Femur (tissue), 1 donor: Measurements from ENCODE around the gene DNASE1L2.
"Not testable (repeated sequence)": the region's sequence is repeated elsewhere in the genome, so short reads cannot be mapped to it uniquely, and the experiment has no call there.

Source experiments
- DNase-seq: peaks from one replicate; pipeline ENCODE4 v3.0.0-alpha.2; 2017

DNASE1L2 gene, protein sequence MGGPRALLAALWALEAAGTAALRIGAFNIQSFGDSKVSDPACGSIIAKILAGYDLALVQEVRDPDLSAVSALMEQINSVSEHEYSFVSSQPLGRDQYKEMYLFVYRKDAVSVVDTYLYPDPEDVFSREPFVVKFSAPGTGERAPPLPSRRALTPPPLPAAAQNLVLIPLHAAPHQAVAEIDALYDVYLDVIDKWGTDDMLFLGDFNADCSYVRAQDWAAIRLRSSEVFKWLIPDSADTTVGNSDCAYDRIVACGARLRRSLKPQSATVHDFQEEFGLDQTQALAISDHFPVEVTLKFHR

DNA sequence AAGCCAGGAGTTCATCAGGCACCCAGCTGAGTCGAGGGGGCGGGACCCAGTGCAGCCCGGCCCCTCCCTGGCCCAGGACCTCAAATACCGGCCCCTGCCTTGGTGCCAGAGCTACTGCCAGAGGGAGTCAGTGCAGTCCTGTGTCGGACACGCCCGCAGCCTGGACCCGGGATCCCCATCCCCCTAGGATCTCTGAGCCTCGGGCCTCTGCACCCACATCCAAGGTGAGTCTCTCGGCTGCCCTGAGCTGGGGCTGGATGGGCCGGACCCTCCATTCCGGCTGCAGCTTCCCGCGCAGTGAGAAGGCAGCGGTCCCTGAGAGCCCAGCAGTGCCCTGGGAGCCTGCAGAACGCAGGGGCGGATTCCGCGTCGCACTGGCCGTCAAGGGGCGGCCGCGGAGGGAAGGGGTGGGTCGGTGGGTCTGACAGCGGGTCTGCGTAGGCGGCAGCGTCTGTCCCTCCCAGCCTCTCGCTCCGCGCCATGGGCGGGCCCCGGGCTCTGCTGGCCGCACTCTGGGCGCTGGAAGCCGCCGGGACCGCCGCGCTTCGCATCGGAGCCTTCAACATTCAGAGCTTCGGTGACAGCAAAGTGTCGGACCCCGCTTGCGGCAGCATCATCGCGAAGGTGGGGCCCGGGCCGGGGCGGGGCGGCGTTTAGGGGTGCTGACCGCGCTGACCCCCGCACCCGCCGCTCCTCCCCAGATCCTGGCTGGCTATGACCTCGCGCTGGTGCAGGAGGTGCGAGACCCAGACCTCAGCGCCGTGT lies at the start of gene DNASE1L2:
DNASE1L2 (plus strand) TSS at position 108 of the 765 bp plus-strand sequence; CDS start at position 481, 373 bp downstream.
- DNase-seq, result peak; percentile 60

GRCh38 chr16:2186505-2186904 lies 49.7 kb upstream of the DNASE1L2 start:
- DNase-seq, result no peak

DNA sequence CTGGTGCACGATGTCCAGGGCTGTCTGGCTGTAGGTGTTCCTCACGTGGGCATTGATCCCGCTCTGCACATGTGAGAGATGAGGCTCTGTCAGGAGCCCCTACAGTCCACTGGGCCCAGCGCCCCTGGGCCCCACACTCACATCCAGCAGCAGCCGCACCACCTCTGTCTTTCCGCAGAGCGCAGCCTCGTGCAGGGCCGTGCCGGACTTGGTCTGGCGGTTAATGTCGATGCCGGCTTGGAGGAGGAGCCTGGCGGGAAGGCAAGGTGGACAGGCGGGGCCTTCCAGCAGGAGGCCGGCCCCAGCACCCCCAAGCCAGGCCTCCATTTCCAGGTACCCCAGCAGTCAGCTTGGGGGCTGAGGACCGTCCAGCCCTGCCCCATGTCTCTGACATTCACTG lies 49.0 kb upstream of the DNASE1L2 start:
- DNase-seq, result no peak

GRCh38 chr16:2188395-2188794 lies 47.8 kb upstream of the DNASE1L2 start:
- DNase-seq, result no peak

DNA sequence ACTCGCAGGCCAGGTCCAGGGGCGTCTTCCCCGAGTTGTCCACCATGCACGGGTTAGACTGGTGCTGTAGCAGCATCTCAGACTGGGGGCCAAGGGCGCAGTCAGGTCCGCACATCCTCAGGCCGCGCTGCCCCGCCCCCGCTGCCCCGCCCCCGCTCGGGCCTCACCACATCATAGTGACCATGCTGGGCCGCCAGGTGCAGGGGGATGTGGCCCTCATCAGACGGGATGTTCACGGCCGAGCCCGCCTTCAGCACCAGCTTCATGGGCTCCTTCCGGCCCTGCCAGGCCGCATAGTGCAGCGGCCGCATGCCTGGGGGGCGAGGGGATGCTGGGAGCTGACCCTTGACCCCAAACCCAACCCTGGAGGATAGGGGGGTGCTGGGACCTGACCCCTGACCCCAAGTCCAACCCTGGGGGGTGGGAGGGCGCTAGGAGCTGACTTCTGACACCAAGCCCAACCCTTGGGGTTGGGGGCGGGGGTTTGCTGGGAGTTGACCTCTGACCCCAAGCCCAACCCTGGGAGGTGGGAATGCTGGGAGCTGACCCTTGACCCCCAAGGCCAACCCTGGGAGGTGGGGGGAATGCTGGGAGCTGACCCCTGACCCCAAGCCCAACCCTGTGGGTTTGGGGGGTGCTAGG lies 46.9 kb upstream of the DNASE1L2 start:
- DNase-seq, result no peak

- no peak for DNase-seq
Measured at GRCh38 chr16:2190002-2190658, 46.1 kb upstream of the DNASE1L2 start.

- no peak for DNase-seq
Measured at GRCh38 chr16:2190659-2191445, 45.4 kb upstream of the DNASE1L2 start.

- no peak for DNase-seq
Measured at GRCh38 chr16:2191446-2191706, 44.9 kb upstream of the DNASE1L2 start.

GRCh38 chr16:2194166-2194834 lies 41.9 kb upstream of the DNASE1L2 start:
- DNase-seq, result no peak

- no peak for DNase-seq
Measured at GRCh38 chr16:2194852-2195321, 41.4 kb upstream of the DNASE1L2 start.

GRCh38 chr16:2195322-2196161 lies 40.7 kb upstream of the DNASE1L2 start:
- DNase-seq, result no peak

DNA sequence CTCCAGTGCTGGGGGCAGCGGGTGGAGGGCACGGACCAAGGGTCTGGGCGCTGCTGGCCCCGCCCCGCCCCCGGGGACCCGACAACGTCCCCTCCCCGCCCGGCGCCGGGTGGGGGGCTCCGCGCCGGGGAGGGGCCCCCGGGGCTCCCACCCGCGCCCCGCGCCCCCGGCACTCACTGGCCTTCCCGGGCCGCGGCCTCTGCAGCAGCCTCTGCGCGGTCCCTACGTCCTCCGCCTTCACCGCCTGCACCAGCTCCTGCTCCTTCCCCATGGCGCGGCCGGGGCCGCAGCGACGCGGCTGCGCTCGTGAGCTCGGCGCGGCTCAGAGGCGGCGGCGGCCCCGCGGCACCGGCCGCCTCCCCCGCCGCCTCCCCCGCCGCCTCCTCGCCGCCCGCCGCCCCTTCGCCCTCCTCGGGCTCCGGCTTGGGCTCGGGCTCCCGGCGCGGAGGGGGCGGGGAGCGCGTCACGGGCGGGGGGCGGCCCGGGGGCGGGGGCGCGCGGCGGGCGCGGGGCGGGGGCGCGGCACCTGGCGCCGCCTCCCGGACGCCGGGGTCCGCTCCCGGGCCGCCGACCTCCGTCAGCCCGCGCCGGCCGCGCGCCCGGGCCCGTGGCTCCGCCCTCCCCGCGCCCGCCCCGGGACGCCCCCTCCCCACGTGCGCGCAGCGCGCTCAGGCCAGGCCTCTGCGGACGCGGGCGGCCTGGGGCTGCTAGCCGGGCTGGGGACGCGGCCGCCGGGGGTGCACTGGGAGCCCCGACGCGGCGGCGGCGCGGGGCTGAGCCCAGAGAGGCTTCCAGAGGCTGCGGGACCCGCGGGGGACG lies 39.9 kb upstream of the DNASE1L2 start, which contains the start of gene CASKIN1:
CASKIN1 (minus strand) TSS at position 444 of the 819 bp plus-strand sequence; CDS start at position 271, 173 bp downstream.
- no peak for DNase-seq

DNA sequence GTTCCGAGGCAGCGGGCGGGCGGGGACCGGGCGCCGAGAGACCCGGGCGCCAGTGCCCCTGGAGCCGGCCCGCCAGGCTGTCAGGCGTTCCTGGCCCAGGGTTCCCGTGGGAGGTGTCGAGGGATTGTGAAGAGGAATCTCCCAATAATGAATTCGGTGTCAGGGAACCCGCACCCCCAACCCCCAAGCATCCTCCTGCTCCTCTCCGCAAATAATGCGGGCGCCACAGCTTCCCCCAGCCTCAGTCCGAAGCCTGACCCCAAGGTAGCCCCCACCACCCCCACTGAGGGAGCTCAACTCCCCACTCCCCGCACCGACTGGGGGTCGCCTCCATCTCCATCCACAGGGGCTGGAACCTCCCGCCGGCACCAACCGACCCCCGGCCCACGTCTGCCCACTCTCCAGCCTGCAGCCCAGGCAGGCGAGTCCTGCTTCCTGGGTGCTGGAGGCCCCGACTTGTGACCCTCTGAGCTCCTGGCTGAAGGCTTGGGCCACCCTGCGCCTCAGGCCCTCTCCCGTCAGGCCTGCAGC lies 39.2 kb upstream of the DNASE1L2 start:
- no peak for DNase-seq

DNA sequence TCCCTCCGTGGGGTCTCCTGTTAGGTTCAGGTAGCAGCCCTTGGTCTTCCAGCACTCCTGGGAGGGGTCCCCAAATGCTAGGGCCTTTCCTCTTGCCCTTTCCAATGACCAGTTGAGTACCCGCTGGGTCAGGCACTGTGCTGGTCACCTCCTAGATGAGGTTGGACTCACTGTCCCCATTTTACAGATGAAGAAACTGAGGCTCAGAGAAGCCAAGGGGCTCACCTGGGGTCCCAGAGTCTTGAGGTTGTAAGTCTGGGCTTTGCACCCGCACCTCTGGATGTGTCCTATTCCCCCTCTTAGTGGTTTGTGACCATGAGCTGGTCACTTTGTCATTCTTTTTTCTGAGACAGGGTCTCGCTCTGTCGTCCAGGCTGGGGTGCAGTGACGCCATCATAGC lies 38.5 kb upstream of the DNASE1L2 start:
- DNase-seq, result no peak

DNA sequence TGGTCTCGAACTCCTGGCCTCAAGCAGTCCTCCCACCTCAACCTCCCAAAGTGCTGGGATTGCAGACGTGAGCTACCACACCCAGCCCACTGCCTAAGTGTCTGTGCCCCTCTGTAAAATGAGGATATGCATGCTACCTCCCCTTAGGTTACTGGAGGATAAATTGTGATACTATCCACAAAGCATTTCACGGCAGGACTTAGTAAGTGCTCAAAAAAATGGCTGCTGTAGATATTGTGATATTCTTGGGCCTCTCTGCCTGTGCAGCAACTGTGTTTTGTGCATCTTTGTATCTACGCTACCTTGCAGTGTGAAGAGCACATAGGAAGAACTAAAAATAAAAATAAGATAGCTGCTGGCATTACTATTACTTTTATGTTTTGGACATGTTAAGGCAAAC lies 38.0 kb upstream of the DNASE1L2 start:
- no peak for DNase-seq

GRCh38 chr16:2199095-2199494 lies 37.1 kb upstream of the DNASE1L2 start:
- no peak for DNase-seq

DNA sequence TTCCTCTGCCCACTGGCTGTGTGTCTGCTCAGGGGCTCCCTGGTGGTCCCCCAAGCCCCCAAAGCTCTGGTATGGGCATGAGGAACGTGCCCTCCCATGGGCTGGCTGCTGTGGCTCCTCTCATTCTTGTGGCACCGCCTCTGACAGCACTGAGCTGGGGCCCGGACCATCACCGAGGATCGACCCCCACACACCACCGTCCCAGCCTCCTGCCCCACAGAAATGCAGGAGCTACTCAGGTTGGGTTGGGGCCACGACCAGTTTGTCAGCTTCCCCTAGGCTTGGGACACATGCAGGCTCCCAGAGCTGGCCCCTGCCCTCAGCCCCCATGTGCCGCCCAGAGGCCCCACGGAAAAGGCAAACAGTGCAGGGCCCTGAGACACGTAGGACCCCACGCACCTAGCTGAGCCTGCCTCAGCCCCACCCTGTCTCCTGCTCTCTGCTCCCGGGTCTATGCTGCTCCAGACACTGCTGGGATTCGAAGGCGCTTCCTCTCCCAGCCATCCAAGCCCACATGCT lies 36.6 kb upstream of the DNASE1L2 start:
- DNase-seq, result no peak

GRCh38 chr16:2200313-2200712 lies 35.9 kb upstream of the DNASE1L2 start:
- DNase-seq, result no peak

DNA sequence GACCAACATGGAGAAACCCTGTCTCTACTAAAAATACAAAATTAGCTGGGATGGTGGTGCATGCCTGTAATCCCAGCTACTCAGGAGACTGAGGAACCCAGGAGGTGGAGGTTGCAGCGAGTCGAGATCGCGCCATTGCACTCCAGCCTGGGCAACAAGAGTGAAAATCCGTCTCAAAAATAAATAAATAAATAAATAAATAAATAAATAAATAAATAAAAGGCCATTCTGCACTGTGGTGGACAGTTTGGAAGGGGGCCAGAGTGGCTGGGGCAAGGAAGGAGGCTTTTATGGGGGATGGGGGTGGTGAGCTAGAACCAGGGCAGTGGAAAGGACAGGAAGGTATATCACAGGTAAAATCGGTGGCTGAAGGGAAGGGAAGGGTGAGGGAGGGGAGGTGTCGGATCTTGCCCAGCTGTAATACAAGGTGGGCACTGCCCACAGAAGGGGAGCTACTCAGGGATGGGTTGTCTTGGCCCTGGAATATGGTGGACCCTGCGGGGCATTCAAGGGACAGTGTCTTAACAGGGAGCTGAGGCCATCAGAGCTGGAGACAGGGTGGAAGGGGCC lies 33.0 kb upstream of the DNASE1L2 start:
- not testable (repeated sequence) for DNase-seq
